Neural cell (in vitro differentiated cells): ENCODE data around the gene CDSN. TPM values are rescaled to one million over a fixed set of nuclear protein-coding genes. Genes with fewer than 3 reads are reported as not detected.

Source experiments
- H2AFZ ChIP-seq: fragments of 200-600, 300-800 bp; sonication (generic), shearing (Covaris generic); 2 replicates; pipeline ENCODE4 v1.6.0; 2014; ENCODE audit warnings: low read depth, mild to moderate bottlenecking, antibody characterized with exemption, low read length, moderate library complexity
- H3F3A ChIP-seq: fragments of 200-600 bp; shearing (Covaris generic); 2 replicates; pipeline ENCODE4 v1.6.1; 2016; ENCODE audit warnings: mild to moderate bottlenecking, moderate library complexity, mixed read lengths, antibody characterized with exemption, low read length; ENCODE audit not compliant: insufficient read depth, poor library complexity, severe bottlenecking
- H3K27ac ChIP-seq: fragments of 200-600, 300-800 bp; sonication (generic), shearing (Covaris generic); 2 replicates; pipeline ENCODE4 v1.5.1; 2014; ENCODE audit warnings: mild to moderate bottlenecking, low read length, moderate library complexity
- H3K27me3 ChIP-seq: fragments of 300-800, 200-600 bp; sonication (generic), shearing (Covaris generic); 2 replicates; pipeline ENCODE4 v1.6.0; 2014; ENCODE audit warnings: mild to moderate bottlenecking, low read depth, low read length, moderate library complexity; ENCODE audit not compliant: insufficient read depth
- H3K36me3 ChIP-seq: fragments of 300-800, 200-600 bp; sonication (generic), shearing (Covaris generic); 2 replicates; pipeline ENCODE4 v1.5.1; 2014; ENCODE audit warnings: mild to moderate bottlenecking, antibody characterized with exemption, low read length, moderate library complexity; ENCODE audit not compliant: insufficient read depth
- H3K4me2 ChIP-seq: fragments of 300-800, 200-600 bp; sonication (generic), shearing (Covaris generic); 2 replicates; pipeline ENCODE4 v1.6.0; 2014; ENCODE audit warnings: mild to moderate bottlenecking, low read length
- H3K4me3 ChIP-seq: fragments of 300-800, 200-600 bp; sonication (generic), shearing (Covaris generic); 2 replicates; pipeline ENCODE4 v1.5.1; 2014; ENCODE audit warnings: mild to moderate bottlenecking, low read length, moderate library complexity
- H3K79me2 ChIP-seq: fragments of 200-600 bp; shearing (Covaris generic); replicated peaks from 2 replicates; pipeline ENCODE4 v1.6.0; 2014; ENCODE audit warnings: mild to moderate bottlenecking, low read length, moderate library complexity; ENCODE audit not compliant: insufficient read depth
- H3K9ac ChIP-seq: fragments of 300-800, 200-600 bp; sonication (generic), shearing (Covaris generic); 2 replicates; pipeline ENCODE4 v1.6.1; 2016; ENCODE audit warnings: mild to moderate bottlenecking, low read length, mixed read lengths
- H3K9me2 ChIP-seq: fragments of 200-600 bp; shearing (Covaris generic); 2 replicates; pipeline ENCODE4 v1.6.1; 2016; ENCODE audit warnings: mild to moderate bottlenecking, low read length, mixed read lengths; ENCODE audit not compliant: insufficient read depth
- H3K9me3 ChIP-seq: fragments of 200-600, 300-800 bp; sonication (generic), shearing (Covaris generic); 2 replicates; pipeline ENCODE4 v1.6.1; 2016; ENCODE audit warnings: mild to moderate bottlenecking, mixed run types, low read length, moderate library complexity, mixed read lengths
- H4K20me1 ChIP-seq: fragments of 200-600 bp; shearing (Covaris generic); 2 replicates; pipeline ENCODE4 v1.6.1; 2016; ENCODE audit warnings: mild to moderate bottlenecking, mixed run types; ENCODE audit not compliant: insufficient read depth
- CTCF ChIP-seq: fragments of 450-650 bp; IDR thresholded peaks from 2 replicates; pipeline ENCODE4 v1.5.1; 2014; ENCODE audit warnings: antibody characterized with exemption, mild to moderate bottlenecking, moderate library complexity; ENCODE audit not compliant: poor library complexity, severe bottlenecking
- EP300 ChIP-seq: fragments of 450-650 bp; conservative IDR thresholded peaks from 2 replicates; pipeline ENCODE4 v1.6.1; 2014; ENCODE audit warnings: antibody characterized with exemption, mild to moderate bottlenecking, moderate library complexity; ENCODE audit not compliant: poor library complexity, severe bottlenecking
- EZH2 ChIP-seq: fragments of 200-600, 300-800 bp; shearing (Covaris generic), sonication (generic); IDR thresholded peaks from 2 replicates; pipeline ENCODE4 v1.6.1; 2014; ENCODE audit warnings: antibody characterized with exemption, low read length, borderline replicate concordance, mild to moderate bottlenecking; ENCODE audit not compliant: insufficient read depth, poor library complexity, severe bottlenecking
- MXI1 ChIP-seq: fragments of 450-650 bp; conservative IDR thresholded peaks from 2 replicates; pipeline ENCODE4 v1.6.1; 2014; ENCODE audit warnings: antibody characterized with exemption, mild to moderate bottlenecking; ENCODE audit not compliant: poor library complexity, severe bottlenecking
- POLR2AphosphoS5 ChIP-seq: IDR thresholded peaks from 2 replicates; pipeline ENCODE4 v1.6.1; 2012
- RAD21 ChIP-seq: fragments of 450-650 bp; conservative IDR thresholded peaks from 2 replicates; pipeline ENCODE4 v1.6.1; 2014; ENCODE audit warnings: antibody characterized with exemption, mild to moderate bottlenecking, moderate library complexity
- REST ChIP-seq: IDR thresholded peaks from 2 replicates; pipeline ENCODE4 v1.6.1; 2012; ENCODE audit warnings: borderline replicate concordance
- SMC3 ChIP-seq: fragments of 450-650 bp; conservative IDR thresholded peaks from 2 replicates; pipeline ENCODE4 v1.6.1; 2014; ENCODE audit warnings: antibody characterized with exemption, mild to moderate bottlenecking, moderate library complexity; ENCODE audit not compliant: poor library complexity
- TAF1 ChIP-seq: IDR thresholded peaks from 2 replicates; pipeline ENCODE4 v1.6.1; 2012; ENCODE audit warnings: low read depth
- polyA plus RNA-seq: library from polyadenylated mRNA; depleted of rRNA; stranded (reverse); fragments of >200 nt; gene quantifications from 2 replicates; pipeline ENCODE4 v1.2.3, GENCODE V29; 2014

CDSN gene
- polyA plus RNA-seq, 1 donor from 2014 or later, result not detected

- H3K27ac ChIP-seq, result no peak overlapping the region
- H3K27me3 ChIP-seq, result peaks cover 6% of the 10 kb centered on the region
- H3K79me2 ChIP-seq, result no peaks in the 10 kb centered on the region
- H3K36me3 ChIP-seq, result no peaks in the 10 kb centered on the region
- H3K9ac ChIP-seq, result no peak overlapping the region
- H3K9me2 ChIP-seq, result no peaks in the 10 kb centered on the region
- no peaks in the 10 kb centered on the region for H3K9me3 ChIP-seq
- H4K20me1 ChIP-seq, result no peaks in the 10 kb centered on the region
- TF ChIP-seq TAF1, result no peak
- no peak for TF ChIP-seq REST
- no peak for TF ChIP-seq RAD21
- TF ChIP-seq MXI1, result no peak
- TF ChIP-seq CTCF, result no peak
- no peak for TF ChIP-seq POLR2AphosphoS5
- no peak for TF ChIP-seq EZH2
- TF ChIP-seq SMC3, result no peak
- TF ChIP-seq EP300, result no peak
- H2AFZ ChIP-seq, result no peak overlapping the region
- no peak overlapping the region for H3K4me3 ChIP-seq
- no peak overlapping the region for H3K4me2 ChIP-seq
- no peaks in the 10 kb centered on the region for H3F3A ChIP-seq
These were observed 34.2 kb upstream of the CDSN start for GRCh38 chr6:31154436-31154835.

- H2AFZ ChIP-seq, result no peak overlapping the region
- H3K36me3 ChIP-seq, result no peaks in the 10 kb centered on the region
- H3K9me2 ChIP-seq, result no peaks in the 10 kb centered on the region
- no peak overlapping the region for H3K27ac ChIP-seq
- H3K27me3 ChIP-seq, result no peaks in the 10 kb centered on the region
- H4K20me1 ChIP-seq, result no peaks in the 10 kb centered on the region
- TF ChIP-seq EP300 (no peak), SMC3 (no peak), MXI1 (no peak), RAD21 (no peak), CTCF (no peak), EZH2 (no peak), TAF1 (no peak), REST (no peak), POLR2AphosphoS5 (no peak)
- H3K4me3 ChIP-seq, result no peak overlapping the region
- no peak overlapping the region for H3K4me2 ChIP-seq
- no peaks in the 10 kb centered on the region for H3F3A ChIP-seq
- no peaks in the 10 kb centered on the region for H3K9me3 ChIP-seq
- no peak overlapping the region for H3K9ac ChIP-seq
- no peaks in the 10 kb centered on the region for H3K79me2 ChIP-seq
These were observed 32.5 kb upstream of the CDSN start for GRCh38 chr6:31152781-31153180.
